GM23338 (cell line): ENCODE data around the gene TAF3. TPM values are rescaled to one million over a fixed set of nuclear protein-coding genes. Genes with fewer than 3 reads are reported as not detected.
A peak's percentile ranks its signal among the peaks of the same experiment; 100 is the strongest.

Experiments
- ATAC-seq: fragments of 200-7000 bp; cut with Tn5 transposase; 3 replicates; pipeline ENCODE4 v1.9.1; 2020
- DNase-seq: peaks from one replicate; pipeline ENCODE4 v3.0.0-alpha.2; 2015; ENCODE audit warnings: low spot score
- H2AFZ ChIP-seq: fragments of 200-600 bp; sonication (generic); 2 replicates; pipeline ENCODE4 v1.8.0; 2016; ENCODE audit warnings: antibody characterized with exemption, mild to moderate bottlenecking, moderate library complexity
- H3F3A ChIP-seq: fragments of 200-600 bp; sonication (generic); replicated peaks from 2 replicates; pipeline ENCODE4 v1.8.0; 2017; ENCODE audit warnings: antibody characterized with exemption, mixed run types, low read depth
- H3K27ac ChIP-seq: fragments of 200-600 bp; sonication (generic); 2 replicates; pipeline ENCODE4 v1.6.1; 2016; ENCODE audit warnings: low read depth
- H3K27me3 ChIP-seq: fragments of 200-600 bp; sonication (generic); 2 replicates; pipeline ENCODE4 v1.8.0; 2016; ENCODE audit warnings: mild to moderate bottlenecking, mixed run types, moderate library complexity; ENCODE audit not compliant: insufficient read depth
- H3K36me3 ChIP-seq: fragments of 200-600 bp; sonication (generic); 2 replicates; pipeline ENCODE4 v1.8.0; 2016; ENCODE audit warnings: mild to moderate bottlenecking; ENCODE audit not compliant: insufficient read depth
- H3K4me1 ChIP-seq: fragments of 200-600 bp; sonication (generic); 2 replicates; pipeline ENCODE4 v1.8.0; 2016; ENCODE audit warnings: mild to moderate bottlenecking, moderate library complexity; ENCODE audit not compliant: insufficient read depth
- H3K4me2 ChIP-seq: fragments of 200-600 bp; sonication (generic); 2 replicates; pipeline ENCODE4 v1.7.1; 2017; ENCODE audit warnings: mixed run types
- H3K4me3 ChIP-seq: fragments of 200-600 bp; sonication (generic); 2 replicates; pipeline ENCODE4 v1.6.1; 2016; ENCODE audit warnings: mixed run types
- H3K79me2 ChIP-seq: fragments of 200-600 bp; sonication (generic); replicated peaks from 2 replicates; pipeline ENCODE4 v1.8.0; 2017; ENCODE audit warnings: mild to moderate bottlenecking; ENCODE audit not compliant: insufficient read depth
- H3K9me2 ChIP-seq: fragments of 200-600 bp; sonication (generic); 2 replicates; pipeline ENCODE4 v1.8.0; 2017; ENCODE audit not compliant: insufficient read depth
- H4K20me1 ChIP-seq: fragments of 200-600 bp; sonication (generic); replicated peaks from 2 replicates; pipeline ENCODE4 v1.8.0; 2017; ENCODE audit warnings: mild to moderate bottlenecking; ENCODE audit not compliant: insufficient read depth
- H3K27ac Mint-ChIP-seq: 2 replicates; pipeline ENCODE4 v1.8.0; 2020; ENCODE audit warnings: inconsistent platforms, mild to moderate bottlenecking, moderate library complexity, mixed read lengths
- H3K27me3 Mint-ChIP-seq: 3 replicates; pipeline ENCODE4 v1.8.0; 2022; ENCODE audit warnings: low read depth, mild to moderate bottlenecking, moderate library complexity, mixed read lengths, inconsistent platforms; ENCODE audit not compliant: insufficient read depth, poor library complexity
- H3K36me3 Mint-ChIP-seq: 3 replicates; pipeline ENCODE4 v1.8.0; 2021; ENCODE audit warnings: low read depth, mild to moderate bottlenecking, inconsistent platforms, moderate library complexity, mixed read lengths
- H3K4me1 Mint-ChIP-seq: 3 replicates; pipeline ENCODE4 v1.8.0; 2020; ENCODE audit warnings: mild to moderate bottlenecking, inconsistent platforms, mixed read lengths
- H3K4me3 Mint-ChIP-seq: 3 replicates; pipeline ENCODE4 v1.8.0; 2021; ENCODE audit warnings: moderate library complexity, mild to moderate bottlenecking, inconsistent platforms, mixed read lengths
- H3K9me3 Mint-ChIP-seq: 3 replicates; pipeline ENCODE4 v1.8.0; 2020; ENCODE audit warnings: moderate library complexity, mild to moderate bottlenecking, inconsistent platforms, mixed read lengths
- EZH2 ChIP-seq: fragments of 200-600 bp; sonication (generic); IDR thresholded peaks from one replicate; pipeline ENCODE4 v1.8.0; 2017; ENCODE audit warnings: antibody characterized with exemption, mild to moderate bottlenecking, low read depth; ENCODE audit not compliant: unreplicated experiment
- EZH2phosphoT487 ChIP-seq: fragments of 200-600 bp; sonication (generic); IDR thresholded peaks from one replicate; pipeline ENCODE4 v1.8.1; 2018; ENCODE audit warnings: antibody characterized with exemption; ENCODE audit not compliant: unreplicated experiment
- polyA plus RNA-seq: library from polyadenylated mRNA; unstranded; fragments of >200 nt; fragmentation: Nextera tagmentation; extraction: Ambion mirVana; gene quantifications from 2 replicates; pipeline ENCODE4 v1.2.1, GENCODE V29; 2016
- total RNA-seq: library from RNA; depleted of rRNA; stranded (reverse); fragments of >200 nt; shearing (Covaris generic); gene quantifications from 2 replicates; pipeline ENCODE4 v1.2.3, GENCODE V29; 2014
- TF ChIP-seq, protein P1 (sequence below): fragments of 250-450 bp; sonication (Bioruptor Pico); IDR thresholded peaks from 2 replicates; pipeline ENCODE4 v1.5.0; 2020; ENCODE audit warnings: mild to moderate bottlenecking, moderate library complexity

TAF3 gene
- total and polyA plus RNA-seq, 2 experiments from 2014 or later = 6.4 to 15.2 TPM

DNA sequence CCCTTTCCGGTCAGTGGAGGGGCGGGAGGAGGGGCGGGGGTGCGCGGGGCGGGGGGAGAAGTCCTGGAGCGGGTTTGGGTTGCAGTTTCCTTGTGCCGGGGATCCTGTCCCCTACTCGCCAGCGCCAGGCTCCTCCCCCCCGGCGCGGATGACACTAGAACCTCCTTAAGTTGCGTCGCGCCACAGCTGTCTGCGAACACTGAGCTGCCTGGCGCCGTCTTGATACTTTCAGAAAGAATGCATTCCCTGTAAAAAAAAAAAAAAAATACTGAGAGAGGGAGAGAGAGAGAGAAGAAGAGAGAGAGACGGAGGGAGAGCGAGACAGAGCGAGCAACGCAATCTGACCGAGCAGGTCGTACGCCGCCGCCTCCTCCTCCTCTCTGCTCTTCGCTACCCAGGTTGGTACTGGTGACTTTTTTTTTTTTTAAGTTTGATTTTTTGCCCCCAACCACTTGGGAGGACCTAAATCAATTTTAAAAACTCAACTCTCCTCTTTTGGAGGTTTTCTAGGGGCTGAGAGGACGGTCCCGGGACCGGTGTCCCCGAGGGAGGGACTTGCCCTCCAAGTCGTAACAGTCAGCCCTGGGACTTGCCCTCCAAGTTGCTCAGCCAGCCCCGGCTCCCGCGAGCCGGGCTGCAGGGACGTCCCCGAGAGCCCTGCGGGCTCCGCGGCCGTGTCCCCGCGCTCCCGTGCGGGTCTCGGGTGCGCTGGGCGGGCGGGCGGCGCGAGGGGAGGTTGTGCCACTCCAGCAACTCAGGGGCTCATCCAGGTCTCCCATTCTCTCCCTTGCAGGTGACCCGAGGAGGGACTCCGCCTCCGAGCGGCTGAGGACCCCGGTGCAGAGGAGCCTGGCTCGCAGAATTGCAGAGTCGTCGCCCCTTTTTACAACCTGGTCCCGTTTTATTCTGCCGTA, 236.4 kb downstream of the TAF3 start, which contains the start of gene GATA3:
TSS of gene GATA3 (plus strand) at position 195 of the 914 bp plus-strand sequence. CDS start 968 bp downstream, outside the sequence.
- Histone ChIP-seq H3K27ac (no peak within 1 kb of the TSS), H4K20me1 (no peaks in the 10 kb centered on the region; the same call in 1 of the 2 replicates), H2AFZ (peak within 1 kb of the TSS; percentile 84), H3K4me1 (peaks cover 47% of the 10 kb centered on the region), H3K36me3 (no peaks in the 10 kb centered on the region), H3K4me3 (peak within 1 kb of the TSS; percentile 60), H3K9me2 (no peaks in the 10 kb centered on the region), H3K4me2 (peak within 1 kb of the TSS; percentile 99), H3K79me2 (no peaks in the 10 kb centered on the region), H3F3A (peaks cover 32% of the 10 kb centered on the region), H3K27me3 (peaks cover 97% of the 10 kb centered on the region)
- DNase-seq = peak; percentile 87
- Mint-ChIP-seq H3K4me3 (peak within 1 kb of the TSS; percentile 77), H3K4me1 (peaks cover 58% of the 10 kb centered on the region), H3K27me3 (peaks cover 92% of the 10 kb centered on the region), H3K36me3 (peaks cover 2% of the 10 kb centered on the region; the same call in 1 of the 3 replicates), H3K27ac (no peak within 1 kb of the TSS), H3K9me3 (no peaks in the 10 kb centered on the region)
- peak; percentile 0; the same call in 2 of the 3 replicates for ATAC-seq
- peak; percentile 58 for TF ChIP-seq EZH2phosphoT487
- TF ChIP-seq EZH2 = peak; percentile 85
- TF ChIP-seq, protein P1, sequence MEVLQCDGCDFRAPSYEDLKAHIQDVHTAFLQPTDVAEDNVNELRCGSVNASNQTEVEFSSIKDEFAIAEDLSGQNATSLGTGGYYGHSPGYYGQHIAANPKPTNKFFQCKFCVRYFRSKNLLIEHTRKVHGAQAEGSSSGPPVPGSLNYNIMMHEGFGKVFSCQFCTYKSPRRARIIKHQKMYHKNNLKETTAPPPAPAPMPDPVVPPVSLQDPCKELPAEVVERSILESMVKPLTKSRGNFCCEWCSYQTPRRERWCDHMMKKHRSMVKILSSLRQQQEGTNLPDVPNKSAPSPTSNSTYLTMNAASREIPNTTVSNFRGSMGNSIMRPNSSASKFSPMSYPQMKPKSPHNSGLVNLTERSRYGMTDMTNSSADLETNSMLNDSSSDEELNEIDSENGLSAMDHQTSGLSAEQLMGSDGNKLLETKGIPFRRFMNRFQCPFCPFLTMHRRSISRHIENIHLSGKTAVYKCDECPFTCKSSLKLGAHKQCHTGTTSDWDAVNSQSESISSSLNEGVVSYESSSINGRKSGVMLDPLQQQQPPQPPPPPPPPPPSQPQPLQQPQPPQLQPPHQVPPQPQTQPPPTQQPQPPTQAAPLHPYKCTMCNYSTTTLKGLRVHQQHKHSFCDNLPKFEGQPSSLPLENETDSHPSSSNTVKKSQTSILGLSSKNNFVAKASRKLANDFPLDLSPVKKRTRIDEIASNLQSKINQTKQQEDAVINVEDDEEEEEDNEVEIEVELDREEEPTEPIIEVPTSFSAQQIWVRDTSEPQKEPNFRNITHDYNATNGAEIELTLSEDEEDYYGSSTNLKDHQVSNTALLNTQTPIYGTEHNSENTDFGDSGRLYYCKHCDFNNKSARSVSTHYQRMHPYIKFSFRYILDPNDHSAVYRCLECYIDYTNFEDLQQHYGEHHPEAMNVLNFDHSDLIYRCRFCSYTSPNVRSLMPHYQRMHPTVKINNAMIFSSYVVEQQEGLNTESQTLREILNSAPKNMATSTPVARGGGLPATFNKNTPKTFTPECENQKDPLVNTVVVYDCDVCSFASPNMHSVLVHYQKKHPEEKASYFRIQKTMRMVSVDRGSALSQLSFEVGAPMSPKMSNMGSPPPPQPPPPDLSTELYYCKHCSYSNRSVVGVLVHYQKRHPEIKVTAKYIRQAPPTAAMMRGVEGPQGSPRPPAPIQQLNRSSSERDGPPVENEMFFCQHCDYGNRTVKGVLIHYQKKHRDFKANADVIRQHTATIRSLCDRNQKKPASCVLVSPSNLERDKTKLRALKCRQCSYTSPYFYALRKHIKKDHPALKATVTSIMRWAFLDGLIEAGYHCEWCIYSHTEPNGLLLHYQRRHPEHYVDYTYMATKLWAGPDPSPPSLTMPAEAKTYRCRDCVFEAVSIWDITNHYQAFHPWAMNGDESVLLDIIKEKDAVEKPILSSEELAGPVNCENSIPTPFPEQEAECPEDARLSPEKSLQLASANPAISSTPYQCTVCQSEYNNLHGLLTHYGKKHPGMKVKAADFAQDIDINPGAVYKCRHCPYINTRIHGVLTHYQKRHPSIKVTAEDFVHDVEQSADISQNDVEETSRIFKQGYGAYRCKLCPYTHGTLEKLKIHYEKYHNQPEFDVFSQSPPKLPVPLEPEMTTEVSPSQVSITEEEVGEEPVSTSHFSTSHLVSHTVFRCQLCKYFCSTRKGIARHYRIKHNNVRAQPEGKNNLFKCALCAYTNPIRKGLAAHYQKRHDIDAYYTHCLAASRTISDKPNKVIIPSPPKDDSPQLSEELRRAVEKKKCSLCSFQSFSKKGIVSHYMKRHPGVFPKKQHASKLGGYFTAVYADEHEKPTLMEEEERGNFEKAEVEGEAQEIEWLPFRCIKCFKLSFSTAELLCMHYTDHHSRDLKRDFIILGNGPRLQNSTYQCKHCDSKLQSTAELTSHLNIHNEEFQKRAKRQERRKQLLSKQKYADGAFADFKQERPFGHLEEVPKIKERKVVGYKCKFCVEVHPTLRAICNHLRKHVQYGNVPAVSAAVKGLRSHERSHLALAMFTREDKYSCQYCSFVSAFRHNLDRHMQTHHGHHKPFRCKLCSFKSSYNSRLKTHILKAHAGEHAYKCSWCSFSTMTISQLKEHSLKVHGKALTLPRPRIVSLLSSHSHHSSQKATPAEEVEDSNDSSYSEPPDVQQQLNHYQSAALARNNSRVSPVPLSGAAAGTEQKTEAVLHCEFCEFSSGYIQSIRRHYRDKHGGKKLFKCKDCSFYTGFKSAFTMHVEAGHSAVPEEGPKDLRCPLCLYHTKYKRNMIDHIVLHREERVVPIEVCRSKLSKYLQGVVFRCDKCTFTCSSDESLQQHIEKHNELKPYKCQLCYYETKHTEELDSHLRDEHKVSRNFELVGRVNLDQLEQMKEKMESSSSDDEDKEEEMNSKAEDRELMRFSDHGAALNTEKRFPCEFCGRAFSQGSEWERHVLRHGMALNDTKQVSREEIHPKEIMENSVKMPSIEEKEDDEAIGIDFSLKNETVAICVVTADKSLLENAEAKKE (CRISPR knock-in tag) = no peak
